Inferior parietal cortex (tissue), 1 donor: ENCODE results near the gene NECAB2.

Experiments
- DNase-seq: peaks from one replicate; pipeline ENCODE4 v3.0.0-alpha.2; 2016; ENCODE audit errors: extremely low spot score

NECAB2 gene

GRCh38 chr16:83967091-83967490, 953 bp upstream of the NECAB2 start:
- DNase-seq: no peak

GRCh38 chr16:83968306-83968851, 335 bp downstream of the NECAB2 start:
- DNase-seq: no peak

GRCh38 chr16:83968891-83969649, 1.0 kb downstream of the NECAB2 start:
- no peak for DNase-seq

GRCh38 chr16:83969771-83970429, 1.9 kb downstream of the NECAB2 start:
- no peak for DNase-seq

GRCh38 chr16:83970430-83970815, 2.4 kb downstream of the NECAB2 start:
- DNase-seq: no peak

GRCh38 chr16:83971165-83972130, 3.4 kb downstream of the NECAB2 start:
- no peak for DNase-seq

- no peak for DNase-seq
These were observed 4.4 kb downstream of the NECAB2 start for GRCh38 chr16:83972256-83973008.

GRCh38 chr16:83973077-83973476, 5.0 kb downstream of the NECAB2 start:
- no peak for DNase-seq

- DNase-seq: no peak
These were observed 5.7 kb downstream of the NECAB2 start for GRCh38 chr16:83973581-83974385.

- DNase-seq: no peak
These were observed 6.4 kb downstream of the NECAB2 start for GRCh38 chr16:83974475-83974874.

GRCh38 chr16:83975590-83976260, 7.7 kb downstream of the NECAB2 start:
- no peak for DNase-seq

- DNase-seq: no peak
These were observed 9.2 kb downstream of the NECAB2 start for GRCh38 chr16:83977056-83977815.

GRCh38 chr16:83978401-83978904, 10.4 kb downstream of the NECAB2 start:
- DNase-seq: no peak

GRCh38 chr16:83979441-83979840, 11.4 kb downstream of the NECAB2 start:
- no peak for DNase-seq

- no peak for DNase-seq
These were observed 12.8 kb downstream of the NECAB2 start for GRCh38 chr16:83980794-83981193.

GRCh38 chr16:83981799-83982198, 13.8 kb downstream of the NECAB2 start:
- DNase-seq: no peak

- DNase-seq: no peak
These were observed 15.4 kb downstream of the NECAB2 start for GRCh38 chr16:83983491-83983890.

- no peak for DNase-seq
These were observed 21.3 kb downstream of the NECAB2 start for GRCh38 chr16:83989300-83989699.

GRCh38 chr16:83990492-83990891, 22.4 kb downstream of the NECAB2 start:
- DNase-seq: no peak
